GM18498 (cell line): ENCODE data around the gene CIB2.

Experiments used
- ATAC-seq: cut with Tn5 transposase; IDR thresholded peaks from one replicate; pipeline ENCODE4 v1.9.1; 2021; ENCODE audit warnings: mild to moderate bottlenecking, moderate library complexity; ENCODE audit not compliant: unreplicated experiment

The CIB2 gene

DNA sequence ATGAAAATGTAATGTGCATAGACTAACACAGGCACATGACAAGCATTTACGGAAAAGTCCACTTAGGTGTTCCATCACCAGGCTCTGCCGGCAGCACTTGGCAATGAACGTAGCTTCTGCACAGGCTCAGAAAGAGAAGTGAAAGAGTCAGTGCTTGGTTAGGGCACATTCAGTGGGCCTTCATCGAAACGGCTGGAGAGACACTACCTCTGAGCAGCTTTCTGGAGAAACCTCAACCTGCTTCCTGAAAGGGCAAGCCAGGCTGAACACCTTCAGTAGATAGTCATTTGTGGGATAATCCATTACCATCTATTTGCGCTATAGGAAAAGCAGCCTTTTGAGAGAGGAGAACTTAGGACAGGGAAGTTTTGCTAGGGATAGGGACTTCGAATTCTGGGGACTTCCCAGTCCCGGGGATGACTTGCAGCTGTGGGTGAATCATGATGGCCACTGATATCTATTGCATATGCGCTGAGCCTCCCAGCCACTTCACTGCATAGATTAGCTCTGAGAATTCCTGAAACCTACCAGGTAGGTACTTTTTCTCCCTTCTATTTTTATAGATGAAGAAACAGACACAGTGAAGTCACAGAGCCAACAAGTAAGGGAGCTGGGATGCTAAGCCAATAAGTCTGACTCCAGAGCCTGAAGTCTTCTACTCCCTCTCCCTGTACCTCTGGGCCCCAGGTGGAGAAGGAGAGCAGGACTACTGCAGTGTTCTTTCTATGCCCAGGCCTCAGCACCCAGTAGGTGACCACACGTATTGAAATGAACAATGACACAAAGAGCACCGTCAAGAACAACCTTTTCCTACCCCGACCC, 43.1 kb downstream of the CIB2 start:
- ATAC-seq = peak; percentile 58

DNA sequence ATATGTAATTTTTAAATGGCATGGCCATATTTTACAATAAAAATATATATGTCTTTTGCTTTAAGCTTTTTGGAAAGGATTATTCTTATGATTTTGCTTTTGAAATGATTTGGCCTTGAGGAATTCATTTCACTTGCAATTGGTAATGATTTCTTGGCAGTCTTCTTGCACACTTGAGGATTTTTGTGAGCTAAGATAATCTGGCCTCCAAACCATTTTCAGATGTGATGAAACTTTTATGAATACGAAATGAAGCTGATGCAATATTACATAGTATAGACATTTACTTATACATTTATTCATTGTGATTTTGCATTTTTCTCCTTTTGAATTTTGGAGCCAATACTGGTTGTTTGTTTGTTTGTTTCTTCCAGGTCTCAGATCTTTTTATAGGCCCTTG, 45.3 kb downstream of the CIB2 start:
- ATAC-seq = no peak

DNA sequence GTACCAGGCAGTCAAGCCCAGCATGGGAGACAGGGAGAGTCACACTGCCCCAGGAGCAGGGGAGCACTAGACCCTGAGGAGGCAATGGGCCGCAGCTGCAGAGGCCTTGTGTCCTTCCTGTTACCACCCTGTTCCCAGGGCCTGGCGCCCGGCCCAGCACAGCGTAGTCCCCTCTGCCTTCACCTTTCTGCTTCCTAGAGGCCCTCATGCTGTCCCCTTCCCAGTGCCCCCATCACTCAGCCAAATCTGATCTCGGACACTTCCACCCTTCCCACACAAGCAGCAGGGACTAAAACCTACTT, 46.8 kb downstream of the CIB2 start:
- ATAC-seq = no peak

GRCh38 chr15:78083687-78084448, 47.4 kb downstream of the CIB2 start:
- ATAC-seq = no peak

GRCh38 chr15:78083186-78083585, 48.1 kb downstream of the CIB2 start:
- ATAC-seq = no peak

DNA sequence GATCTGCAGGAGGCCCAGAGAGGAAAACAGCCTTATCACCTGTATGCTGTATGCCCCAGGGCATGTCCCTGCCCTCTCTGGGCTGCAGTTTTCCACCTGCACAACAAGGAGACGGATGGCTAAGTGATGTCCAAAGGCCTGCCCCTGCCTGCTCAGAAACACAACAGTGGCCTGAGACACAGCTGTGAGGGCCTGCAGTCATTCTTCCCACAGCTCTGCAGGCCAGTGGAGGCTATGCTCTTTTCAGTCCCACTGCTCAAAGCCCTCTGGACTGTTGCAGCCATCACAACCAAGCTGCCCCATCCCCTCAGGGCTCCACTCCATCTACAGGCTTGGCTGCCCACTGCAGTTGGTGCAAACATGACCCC, 48.5 kb downstream of the CIB2 start:
- no peak for ATAC-seq

- ATAC-seq = no peak
Observed at GRCh38 chr15:78082106-78082742, 49.0 kb downstream of the CIB2 start.

GRCh38 chr15:78080088-78080460, 51.2 kb downstream of the CIB2 start:
- ATAC-seq = no peak

DNA sequence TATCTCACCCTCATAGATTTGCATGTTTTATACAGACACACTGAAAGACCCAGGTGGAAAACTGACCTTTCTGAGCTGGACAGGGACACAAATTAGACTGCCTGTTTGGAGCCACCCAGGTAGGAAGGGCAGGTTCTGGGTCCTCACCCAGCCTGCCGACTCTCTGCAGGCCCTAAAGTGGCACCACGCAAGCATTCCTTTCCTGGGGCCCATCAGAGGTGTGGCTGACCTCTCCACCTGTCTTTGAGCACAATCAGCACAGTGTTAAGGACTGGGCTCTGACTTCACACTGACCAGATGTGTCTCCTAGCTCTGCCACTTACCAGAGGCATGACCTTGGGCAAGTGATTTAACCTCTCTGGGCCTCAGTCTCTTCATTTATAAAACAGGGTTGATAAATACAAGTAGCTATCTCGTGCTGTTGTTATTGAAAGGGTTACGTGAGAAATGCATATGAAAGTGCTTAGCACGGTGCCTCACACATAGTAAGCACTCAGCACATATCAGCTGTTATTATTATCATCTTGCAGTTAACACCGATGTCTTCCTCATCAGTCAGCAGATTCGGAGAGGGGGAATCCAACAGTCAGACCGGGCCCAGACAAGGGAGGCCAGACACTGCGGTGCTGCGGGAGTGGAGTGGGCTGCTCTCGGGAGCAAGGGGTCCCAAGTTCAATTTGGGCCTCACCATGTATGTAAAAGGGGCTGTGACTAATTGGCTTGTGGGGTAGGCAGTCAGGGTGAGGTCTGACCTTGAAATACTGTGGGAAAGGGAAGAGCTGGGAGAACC, 51.8 kb downstream of the CIB2 start:
- ATAC-seq = no peak

- ATAC-seq = no peak
Observed at GRCh38 chr15:78077871-78078210, 53.4 kb downstream of the CIB2 start.

DNA sequence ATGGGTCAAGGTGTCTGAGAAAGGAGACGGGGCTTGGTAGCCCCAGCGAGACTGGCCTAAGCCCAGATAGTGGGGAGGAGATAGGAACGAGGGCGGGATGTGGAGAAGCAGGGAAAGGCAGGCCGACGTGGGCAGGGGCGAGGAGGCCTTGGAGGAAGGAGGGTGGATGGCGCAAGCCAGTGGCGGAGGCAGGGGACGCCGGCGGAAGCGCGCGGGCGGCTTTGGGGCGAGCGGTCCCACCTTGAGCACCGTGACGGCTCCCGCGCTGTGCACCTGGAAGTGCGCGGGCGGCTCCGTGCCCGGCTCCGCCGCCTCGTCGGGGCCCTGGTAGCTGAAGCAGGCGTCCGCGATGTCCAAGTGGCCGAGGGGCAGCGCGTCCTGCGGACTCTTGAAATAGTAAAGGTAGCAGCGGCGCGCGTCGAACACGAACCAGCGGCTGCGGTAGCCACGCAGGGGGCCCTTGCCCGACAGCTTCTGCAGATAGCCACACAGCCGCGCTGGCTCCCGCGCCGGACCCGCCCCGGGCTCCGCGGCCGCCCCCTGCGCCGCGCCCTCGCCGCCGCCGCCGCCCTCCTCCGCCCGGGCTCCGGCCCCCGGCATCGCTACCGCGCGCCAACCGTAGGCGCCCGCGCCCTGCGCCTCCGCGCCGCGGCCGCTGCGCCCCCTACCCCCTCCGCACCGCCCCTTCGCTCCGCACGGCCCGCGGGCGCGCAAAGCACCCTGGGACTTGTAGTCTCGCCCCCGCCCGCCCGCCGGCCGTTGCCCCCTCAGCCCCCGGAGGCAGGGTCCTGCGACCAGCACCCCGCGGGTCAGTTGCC, 54.0 kb downstream of the CIB2 start, which contains the start of gene TBC1D2B:
Gene TBC1D2B (minus strand): TSS at position 659 of the 818 bp plus-strand sequence. CDS start 59 bp downstream, at position 600.
- peak; percentile 78 for ATAC-seq

- no peak for ATAC-seq
Observed at GRCh38 chr15:78076231-78077052, 54.8 kb downstream of the CIB2 start.

DNA sequence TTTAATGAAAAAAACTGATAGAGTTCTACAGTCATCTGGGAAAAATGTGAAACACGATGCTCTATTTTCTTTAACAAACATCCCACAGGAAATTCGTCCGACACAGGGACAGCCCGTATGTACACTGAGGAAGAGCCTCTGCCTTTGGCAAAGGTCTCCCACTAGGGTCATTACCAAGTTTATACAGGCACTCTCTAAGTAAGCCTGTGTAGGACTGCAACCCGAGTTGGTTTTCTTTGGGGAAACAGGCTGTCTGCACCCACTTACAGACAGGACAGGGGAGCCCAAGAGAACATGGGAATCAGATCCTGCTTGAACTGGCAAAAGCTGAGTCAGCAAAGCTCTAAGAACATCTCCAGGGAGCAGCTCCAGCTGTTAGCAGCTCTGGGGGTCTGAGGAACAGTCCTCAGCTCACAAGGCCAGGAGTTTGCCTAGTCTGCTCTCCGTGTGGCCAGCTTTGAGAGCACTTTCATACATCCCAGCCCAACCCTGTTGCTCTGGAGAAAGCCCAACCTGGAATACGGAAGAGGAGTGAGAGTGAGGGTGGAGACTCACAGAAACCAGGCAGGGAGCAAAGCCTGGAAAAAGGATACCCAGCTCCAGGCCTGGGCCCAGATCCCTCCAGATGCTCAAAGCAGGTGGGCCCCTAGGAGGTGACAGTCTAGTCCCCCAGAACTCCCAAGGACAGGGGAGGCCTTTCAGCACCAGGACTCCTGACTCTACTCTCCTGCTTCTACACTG, 55.6 kb downstream of the CIB2 start:
- no peak for ATAC-seq

GRCh38 chr15:78073046-78073787, 58.0 kb downstream of the CIB2 start:
- ATAC-seq = no peak

DNA sequence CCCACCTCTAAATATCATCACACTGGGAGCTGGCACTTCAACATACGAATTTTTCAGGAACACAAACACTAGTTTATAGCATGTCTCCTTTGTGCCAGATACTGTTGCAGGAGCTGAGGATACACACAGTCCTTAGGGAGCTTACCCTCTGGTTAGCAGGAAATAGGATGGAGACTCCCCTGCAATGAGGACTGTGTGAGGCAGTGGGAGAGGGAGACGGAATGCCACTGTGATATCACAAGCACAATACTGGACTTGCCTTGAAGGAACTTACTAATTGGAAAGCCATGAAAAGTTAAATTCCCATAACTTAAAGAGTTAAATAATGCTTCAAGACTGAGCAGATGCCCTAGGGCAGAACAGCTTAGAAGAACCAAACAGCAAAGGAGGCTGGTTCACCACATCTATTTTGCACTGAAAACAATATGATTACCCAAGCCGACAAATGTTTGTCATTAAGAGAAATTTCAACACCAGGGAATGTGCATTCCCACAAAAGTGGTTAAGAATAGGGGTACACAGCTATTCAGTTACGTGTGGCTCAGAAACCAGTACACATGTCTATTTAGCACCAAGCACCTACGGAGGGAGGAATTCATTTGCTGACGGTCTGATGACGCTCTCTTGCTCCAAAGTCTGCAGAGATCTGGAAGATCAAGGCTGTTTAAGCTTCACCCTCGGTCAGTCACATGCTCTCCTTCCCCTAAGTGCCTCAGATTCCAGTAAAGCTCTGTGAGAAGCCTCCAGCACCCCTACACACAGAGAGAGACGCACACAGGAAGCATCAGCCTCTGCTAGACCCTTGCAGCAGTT, 59.0 kb downstream of the CIB2 start:
- ATAC-seq = no peak

DNA sequence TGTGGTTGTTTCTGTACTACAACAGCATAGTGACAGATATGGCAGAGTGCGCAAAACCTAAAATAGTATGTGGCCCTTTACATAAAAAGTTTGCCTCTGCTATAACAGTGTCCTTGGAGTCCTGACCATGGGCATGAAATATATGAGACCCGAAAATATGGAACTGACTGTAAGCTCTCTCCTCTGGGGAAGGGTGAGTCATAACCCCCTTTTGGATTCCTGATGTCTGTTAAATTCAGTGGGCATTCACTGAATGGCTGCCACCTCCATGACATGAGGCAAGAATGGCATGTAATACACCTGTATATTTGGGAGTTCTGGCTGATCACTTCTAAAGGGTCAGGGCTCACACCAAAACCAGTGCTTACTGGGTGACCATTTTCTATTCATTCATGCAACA, 59.9 kb downstream of the CIB2 start:
- ATAC-seq = no peak

DNA sequence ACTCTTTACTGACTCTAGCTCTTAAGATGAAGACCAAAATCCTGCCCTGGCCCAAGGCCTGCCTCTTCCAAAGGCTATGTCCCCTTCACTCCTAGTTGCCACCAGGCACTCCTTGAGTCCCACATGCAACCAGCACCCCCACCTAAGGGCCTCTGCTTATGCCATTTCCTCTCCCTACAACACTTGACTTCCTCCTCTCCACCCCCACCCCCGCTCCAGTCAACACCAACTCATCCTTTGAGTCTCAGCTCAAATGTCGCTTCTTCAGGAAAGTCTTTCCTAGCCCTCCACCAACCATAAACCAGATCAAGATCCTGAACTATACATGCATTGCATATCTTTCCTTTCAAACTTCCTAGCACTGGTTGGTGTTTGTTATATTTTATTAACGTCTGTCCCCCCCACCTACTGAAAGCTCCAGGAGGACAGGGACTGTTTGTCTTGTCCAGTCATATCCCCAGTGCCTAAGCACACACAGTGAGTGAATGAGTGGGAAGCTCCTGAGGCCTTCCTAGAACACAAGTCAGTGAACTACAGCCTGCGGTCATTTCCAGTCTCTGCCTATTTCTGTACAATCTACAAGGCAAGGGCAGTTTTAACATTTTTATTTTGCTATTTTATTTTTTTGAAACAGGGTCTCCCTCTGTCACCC, 61.1 kb downstream of the CIB2 start:
- no peak for ATAC-seq
